HEK293 (cell line): ENCODE data around the gene ARHGEF28.

Source experiments
- CTCF ChIA-PET: fragments of 350-600 bp; formaldehyde crosslinking; extraction: SDS; loops from one replicate; lab custom pipeline; 2021; ENCODE audit warnings: antibody characterized with exemption; lab: Yijun Ruan, JAX
- POLR2A ChIA-PET: fragments of 300-600 bp; formaldehyde crosslinking; extraction: SDS; loops from one replicate; lab custom pipeline; 2020; ENCODE audit warnings: antibody characterized with exemption, inconsistent platforms; lab: Yijun Ruan, JAX
- H3K27ac ChIP-seq: fragments of 200-500 bp; sonication (Bioruptor generic); 2 replicates; pipeline ENCODE4 v1.5.1; 2014; ENCODE audit warnings: low read depth, low read length, control low read depth, inconsistent platforms; ENCODE audit errors: extremely low read depth
- H3K36me3 ChIP-seq, 2 experiments: fragments of 200-500 bp in 1 of 2; sonication (Bioruptor generic) in 1 of 2; 1 replicate in 1 of 2; 2 replicates in 1 of 2; pipeline ENCODE4 v1.5.1; 2014 to 2017; ENCODE audit warnings: inconsistent platforms in 2 of 2, low read length in 2 of 2; ENCODE audit not compliant: control insufficient read depth in 2 of 2, insufficient read depth in 1 of 2
- H3K4me1 ChIP-seq: fragments of 200-500 bp; sonication (Bioruptor generic); 2 replicates; pipeline ENCODE4 v1.5.1; 2014; ENCODE audit warnings: mild to moderate bottlenecking, low read length, inconsistent platforms; ENCODE audit not compliant: control insufficient read depth, insufficient read depth
- H3K4me3 ChIP-seq: 2 replicates; pipeline ENCODE4 v1.5.1; 2011; ENCODE audit warnings: low read depth, mild to moderate bottlenecking, control low read depth, low read length, moderate library complexity
- H3K9me3 ChIP-seq: fragments of 200-500 bp; sonication (Bioruptor generic); 2 replicates; pipeline ENCODE4 v1.5.1; 2014; ENCODE audit warnings: low read depth, low read length, inconsistent platforms; ENCODE audit not compliant: control insufficient read depth, insufficient read depth
- EGR2 ChIP-seq: fragments of 450-650 bp; formaldehyde crosslinking; IDR thresholded peaks from 2 replicates; pipeline ENCODE4 v1.5.1; 2016; ENCODE audit warnings: low read depth, missing biosample characterization, missing genetic modification characterization
- HIC1 ChIP-seq: fragments of 450-650 bp; formaldehyde crosslinking; IDR thresholded peaks from 2 replicates; pipeline ENCODE4 v1.5.1; 2016; ENCODE audit warnings: missing biosample characterization, missing genetic modification characterization
- HOXC10 ChIP-seq: sonication (generic); formaldehyde crosslinking; IDR thresholded peaks from 2 replicates; pipeline ENCODE4 v1.8.1; 2023; ENCODE audit warnings: mild to moderate bottlenecking, missing genetic modification reagents
- KLF17 ChIP-seq: fragments of 450-650 bp; formaldehyde crosslinking; IDR thresholded peaks from 2 replicates; pipeline ENCODE4 v1.5.1; 2016; ENCODE audit warnings: missing biosample characterization, missing genetic modification characterization
- KLF7 ChIP-seq: fragments of 450-650 bp; formaldehyde crosslinking; IDR thresholded peaks from 2 replicates; pipeline ENCODE4 v1.5.1; 2016; ENCODE audit warnings: missing biosample characterization, missing genetic modification characterization, borderline replicate concordance
- SALL2 ChIP-seq: fragments of 450-650 bp; formaldehyde crosslinking; IDR thresholded peaks from 2 replicates; pipeline ENCODE4 v1.5.0; 2017; ENCODE audit warnings: missing biosample characterization, mild to moderate bottlenecking, missing genetic modification characterization, borderline replicate concordance
- SCRT1 ChIP-seq: fragments of 450-650 bp; formaldehyde crosslinking; IDR thresholded peaks from 2 replicates; pipeline ENCODE4 v1.5.1; 2016; ENCODE audit warnings: missing biosample characterization, missing genetic modification characterization, borderline replicate concordance
- YY1 ChIP-seq: fragments of 450-650 bp; formaldehyde crosslinking; IDR thresholded peaks from 2 replicates; pipeline ENCODE4 v1.5.1; 2018; ENCODE audit warnings: missing biosample characterization, missing genetic modification characterization
- ZBTB1 ChIP-seq: fragments of 450-650 bp; formaldehyde crosslinking; IDR thresholded peaks from 2 replicates; pipeline ENCODE4 v1.5.1; 2016; ENCODE audit warnings: missing biosample characterization, missing genetic modification characterization
- ZBTB49 ChIP-seq: fragments of 450-650 bp; formaldehyde crosslinking; IDR thresholded peaks from 2 replicates; pipeline ENCODE4 v1.5.1; 2016; ENCODE audit warnings: missing biosample characterization, missing genetic modification characterization, low read depth
- ZBTB7A ChIP-seq: fragments of 450-650 bp; formaldehyde crosslinking; IDR thresholded peaks from 2 replicates; pipeline ENCODE4 v1.5.1; 2016; ENCODE audit warnings: low read depth, missing biosample characterization, missing genetic modification characterization
- ZFHX2 ChIP-seq: fragments of 450-650 bp; formaldehyde crosslinking; conservative IDR thresholded peaks from 2 replicates; pipeline ENCODE4 v1.5.1; 2016; ENCODE audit warnings: missing biosample characterization, missing genetic modification characterization
- ZNF133 ChIP-seq: fragments of 450-650 bp; formaldehyde crosslinking; IDR thresholded peaks from 2 replicates; pipeline ENCODE4 v1.5.1; 2016; ENCODE audit warnings: missing biosample characterization, missing genetic modification characterization
- ZNF214 ChIP-seq: fragments of 450-650 bp; formaldehyde crosslinking; IDR thresholded peaks from 2 replicates; pipeline ENCODE4 v1.5.1; 2017; ENCODE audit warnings: missing biosample characterization, mild to moderate bottlenecking, missing genetic modification characterization, borderline replicate concordance
- ZNF26 ChIP-seq: fragments of 450-650 bp; formaldehyde crosslinking; IDR thresholded peaks from 2 replicates; pipeline ENCODE4 v1.5.1; 2016; ENCODE audit warnings: missing biosample characterization, missing genetic modification characterization
- ZNF324 ChIP-seq: fragments of 450-650 bp; formaldehyde crosslinking; IDR thresholded peaks from 2 replicates; pipeline ENCODE4 v1.5.1; 2016; ENCODE audit warnings: missing biosample characterization, missing genetic modification characterization
- ZNF341 ChIP-seq: fragments of 450-650 bp; formaldehyde crosslinking; IDR thresholded peaks from 2 replicates; pipeline ENCODE4; 2016; ENCODE audit warnings: low read depth, missing biosample characterization, missing genetic modification characterization
- ZNF514 ChIP-seq: fragments of 450-650 bp; formaldehyde crosslinking; IDR thresholded peaks from 2 replicates; pipeline ENCODE4 v1.5.1; 2016; ENCODE audit warnings: missing biosample characterization, missing genetic modification characterization
- ZNF558 ChIP-seq: fragments of 450-650 bp; formaldehyde crosslinking; IDR thresholded peaks from 2 replicates; pipeline ENCODE4 v1.5.1; 2016; ENCODE audit warnings: missing biosample characterization, missing genetic modification characterization
- ZNF561 ChIP-seq: fragments of 450-650 bp; IDR thresholded peaks from 2 replicates; pipeline ENCODE4 v1.5.1; 2018; ENCODE audit warnings: missing biosample characterization, missing genetic modification characterization, borderline replicate concordance
- ZNF792 ChIP-seq: fragments of 450-650 bp; formaldehyde crosslinking; IDR thresholded peaks from 2 replicates; pipeline ENCODE4 v1.5.1; 2016; ENCODE audit warnings: missing biosample characterization, missing genetic modification characterization
- ZNF843 ChIP-seq: fragments of 450-650 bp; formaldehyde crosslinking; IDR thresholded peaks from 2 replicates; pipeline ENCODE4 v1.5.1; 2016; ENCODE audit warnings: missing biosample characterization, missing genetic modification characterization
- ZSCAN30 ChIP-seq: fragments of 450-650 bp; IDR thresholded peaks from 2 replicates; pipeline ENCODE4 v1.5.1; 2018; ENCODE audit warnings: missing biosample characterization, mild to moderate bottlenecking, missing genetic modification characterization, moderate library complexity

Gene ARHGEF28

GRCh38 chr5:73969195-73970036 is 343.4 kb downstream of the ARHGEF28 start (continued):
- TF ChIP-seq YY1 (tag by site-specific recombination) (no peak), ZFHX2 (peak; percentile 47), ZNF561 (tag by site-specific recombination) (no peak), ZNF341 (tag by site-specific recombination) (peak; percentile 94), ZNF843 (peak; percentile 41; the same call in 1 of the 2 replicates)

- no peaks in the 10 kb centered on the region for H3K36me3 ChIP-seq
- H3K27ac ChIP-seq: no peak overlapping the region
- no peak overlapping the region for H3K4me3 ChIP-seq
- peaks cover 22% of the 10 kb centered on the region for H3K4me1 ChIP-seq
- ChIA-PET CTCF (interaction anchor here (0.7 kb wide), 1 partner anchor 13 kb away, joined by 3 read pairs; no protein-coding TSS in a partner anchor), POLR2A (no interaction called here)
- TF ChIP-seq ZNF214 (tag by site-specific recombination): no peak
- no peak for TF ChIP-seq KLF7 (tag by site-specific recombination)
- TF ChIP-seq ZNF514 (tag by site-specific recombination): no peak
- no peak for TF ChIP-seq ZNF133 (tag by site-specific recombination)
- TF ChIP-seq HOXC10 (CRISPR knock-in tag): no peak
- no peak for TF ChIP-seq EGR2 (tag by site-specific recombination)
- no peak for TF ChIP-seq ZSCAN30 (tag by site-specific recombination)
- no peak for TF ChIP-seq KLF17 (tag by site-specific recombination)
- no peak for TF ChIP-seq ZNF26
- no peak for TF ChIP-seq ZNF324 (tag by site-specific recombination)
- TF ChIP-seq SCRT1: no peak
- TF ChIP-seq ZBTB7A (tag by site-specific recombination): no peak
- TF ChIP-seq ZBTB1 (tag by site-specific recombination): no peak
- no peak for TF ChIP-seq ZNF792 (tag by site-specific recombination)
- TF ChIP-seq ZBTB49 (tag by site-specific recombination): no peak
- no peak for TF ChIP-seq ZNF558
- TF ChIP-seq HIC1 (tag by site-specific recombination): no peak
- TF ChIP-seq SALL2 (tag by site-specific recombination): no peak
- TF ChIP-seq, all 188 proteins: peak for 0
- no peaks in the 10 kb centered on the region for H3K9me3 ChIP-seq
These were observed 345.3 kb downstream of the ARHGEF28 start for GRCh38 chr5:73971326-73971725.
